ENCODE measurements around the gene H1-8. TPM values are rescaled to one million over a fixed set of nuclear protein-coding genes. Genes with fewer than 3 reads are reported as not detected.
"Not testable (repeated sequence)": the region's sequence is repeated elsewhere in the genome, so short reads cannot be mapped to it uniquely, and the experiment has no call there.

H1-8 gene
- polyA plus RNA-seq, 1 experiment = not detected

GRCh38 chr3:129543999-129544398, 1.0 kb downstream of the H1-8 start:
- POLR2A ChIA-PET = no interaction called here

GRCh38 chr3:129545951-129546350, 3.0 kb downstream of the H1-8 start:
- CTCF ChIA-PET = not testable (repeated sequence)

More at GRCh38 chr3:129543999-129544398, 1.0 kb downstream of the H1-8 start:
- no peak overlapping the region for H3K4me3 ChIP-seq (ENCODE audit: low read depth, low read length)
- CTCF ChIA-PET = no interaction called here
- TF ChIP-seq, protein P1, sequence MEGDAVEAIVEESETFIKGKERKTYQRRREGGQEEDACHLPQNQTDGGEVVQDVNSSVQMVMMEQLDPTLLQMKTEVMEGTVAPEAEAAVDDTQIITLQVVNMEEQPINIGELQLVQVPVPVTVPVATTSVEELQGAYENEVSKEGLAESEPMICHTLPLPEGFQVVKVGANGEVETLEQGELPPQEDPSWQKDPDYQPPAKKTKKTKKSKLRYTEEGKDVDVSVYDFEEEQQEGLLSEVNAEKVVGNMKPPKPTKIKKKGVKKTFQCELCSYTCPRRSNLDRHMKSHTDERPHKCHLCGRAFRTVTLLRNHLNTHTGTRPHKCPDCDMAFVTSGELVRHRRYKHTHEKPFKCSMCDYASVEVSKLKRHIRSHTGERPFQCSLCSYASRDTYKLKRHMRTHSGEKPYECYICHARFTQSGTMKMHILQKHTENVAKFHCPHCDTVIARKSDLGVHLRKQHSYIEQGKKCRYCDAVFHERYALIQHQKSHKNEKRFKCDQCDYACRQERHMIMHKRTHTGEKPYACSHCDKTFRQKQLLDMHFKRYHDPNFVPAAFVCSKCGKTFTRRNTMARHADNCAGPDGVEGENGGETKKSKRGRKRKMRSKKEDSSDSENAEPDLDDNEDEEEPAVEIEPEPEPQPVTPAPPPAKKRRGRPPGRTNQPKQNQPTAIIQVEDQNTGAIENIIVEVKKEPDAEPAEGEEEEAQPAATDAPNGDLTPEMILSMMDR (IDR thresholded peaks at IDR 0.05; ENCODE audit: low read depth, low read length) = no peak
- no peak overlapping the region for H3K27ac ChIP-seq (ENCODE audit: low read depth, low read length)
- H3K9me3 ChIP-seq (ENCODE audit: control insufficient read depth, insufficient read depth, low read length) = no peaks in the 10 kb centered on the region
- DNase-seq (ENCODE audit: low read depth, low spot score) = no peak
- H3K27me3 ChIP-seq (ENCODE audit: control insufficient read depth, insufficient read depth, low read length) = no peaks in the 10 kb centered on the region

DNA sequence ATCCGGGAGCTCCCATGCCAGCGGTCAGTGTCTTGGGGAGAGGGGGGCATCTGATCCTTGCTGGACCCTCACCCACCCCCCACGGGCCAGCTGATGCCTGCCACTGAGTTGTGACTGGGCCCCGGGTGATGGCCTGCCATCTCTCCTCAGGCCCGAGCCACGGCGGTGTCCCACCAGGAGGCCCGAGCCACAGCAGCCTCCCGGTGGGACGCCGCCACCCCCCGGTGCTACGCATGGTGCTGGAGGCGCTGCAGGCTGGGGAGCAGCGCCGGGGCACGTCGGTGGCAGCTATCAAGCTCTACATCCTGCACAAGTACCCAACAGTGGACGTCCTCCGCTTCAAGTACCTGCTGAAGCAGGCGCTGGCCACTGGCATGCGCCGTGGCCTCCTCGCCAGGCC, 4.3 kb downstream of the H1-8 start:
- TF ChIP-seq, protein P1 (IDR thresholded peaks at IDR 0.05; ENCODE audit: low read depth, low read length) = no peak
- CTCF ChIA-PET = interaction anchor here (0.6 kb wide), 1 partner anchor 8 kb away, joined by 4 read pairs; no protein-coding TSS in a partner anchor
- no peak overlapping the region for H3K4me3 ChIP-seq (ENCODE audit: low read depth, low read length)
- no peaks in the 10 kb centered on the region for H3K27me3 ChIP-seq (ENCODE audit: control insufficient read depth, insufficient read depth, low read length)
- H3K27ac ChIP-seq (ENCODE audit: low read depth, low read length) = no peak overlapping the region
- H3K9me3 ChIP-seq (ENCODE audit: control insufficient read depth, insufficient read depth, low read length) = no peaks in the 10 kb centered on the region
- no peak for DNase-seq (ENCODE audit: low read depth, low spot score)
- POLR2A ChIA-PET = no interaction called here

More at GRCh38 chr3:129545951-129546350, 3.0 kb downstream of the H1-8 start:
- H3K27me3 ChIP-seq (ENCODE audit: control insufficient read depth, insufficient read depth, low read length); H3K27ac ChIP-seq (ENCODE audit: low read depth, low read length); H3K4me3 ChIP-seq (ENCODE audit: low read depth, low read length); DNase-seq (ENCODE audit: low read depth, low spot score); H3K9me3 ChIP-seq (ENCODE audit: control insufficient read depth, insufficient read depth, low read length); POLR2A ChIA-PET: not testable (repeated sequence)

- TF ChIP-seq, protein P1 (IDR thresholded peaks at IDR 0.05; ENCODE audit: low read depth, low read length) = no peak
- H3K27ac ChIP-seq (ENCODE audit: low read depth, low read length) = no peak overlapping the region
- H3K4me3 ChIP-seq (ENCODE audit: low read depth, low read length) = no peak overlapping the region
- H3K27me3 ChIP-seq (ENCODE audit: control insufficient read depth, insufficient read depth, low read length) = no peaks in the 10 kb centered on the region
- ChIA-PET CTCF (no interaction called here), POLR2A (no interaction called here)
- DNase-seq (ENCODE audit: low read depth, low spot score) = no peak
- no peaks in the 10 kb centered on the region for H3K9me3 ChIP-seq (ENCODE audit: control insufficient read depth, insufficient read depth, low read length)
These were observed 5.4 kb downstream of the H1-8 start for GRCh38 chr3:129548104-129548965.

GRCh38 chr3:129549006-129549800, 6.2 kb downstream of the H1-8 start:
- Histone ChIP-seq H3K27ac (ENCODE audit: low read depth, low read length) (no peak overlapping the region), H3K4me3 (ENCODE audit: low read depth, low read length) (no peak overlapping the region), H3K9me3 (ENCODE audit: control insufficient read depth, insufficient read depth, low read length) (no peaks in the 10 kb centered on the region), H3K27me3 (ENCODE audit: control insufficient read depth, insufficient read depth, low read length) (no peaks in the 10 kb centered on the region)
- ChIA-PET CTCF (no interaction called here), POLR2A (interaction anchor here (1.5 kb wide), 1 partner anchor 11 kb away, joined by 3 read pairs; no protein-coding TSS in a partner anchor)
- TF ChIP-seq, protein P1 (IDR thresholded peaks at IDR 0.05; ENCODE audit: low read depth, low read length) = no peak
- DNase-seq (ENCODE audit: low read depth, low spot score) = no peak
